ENCODE data around the gene NEK6. TPM values are rescaled to one million over a fixed set of nuclear protein-coding genes. Genes with fewer than 3 reads are reported as not detected.
A peak's percentile ranks its signal among the peaks of the same experiment; 100 is the strongest.

NEK6 gene
- polyA plus RNA-seq, 1 donor = 27.2 TPM

- DNase-seq = peak; percentile 45
Observed at GRCh38 chr9:124259158-124259808, 1.5 kb downstream of the NEK6 start.

DNA sequence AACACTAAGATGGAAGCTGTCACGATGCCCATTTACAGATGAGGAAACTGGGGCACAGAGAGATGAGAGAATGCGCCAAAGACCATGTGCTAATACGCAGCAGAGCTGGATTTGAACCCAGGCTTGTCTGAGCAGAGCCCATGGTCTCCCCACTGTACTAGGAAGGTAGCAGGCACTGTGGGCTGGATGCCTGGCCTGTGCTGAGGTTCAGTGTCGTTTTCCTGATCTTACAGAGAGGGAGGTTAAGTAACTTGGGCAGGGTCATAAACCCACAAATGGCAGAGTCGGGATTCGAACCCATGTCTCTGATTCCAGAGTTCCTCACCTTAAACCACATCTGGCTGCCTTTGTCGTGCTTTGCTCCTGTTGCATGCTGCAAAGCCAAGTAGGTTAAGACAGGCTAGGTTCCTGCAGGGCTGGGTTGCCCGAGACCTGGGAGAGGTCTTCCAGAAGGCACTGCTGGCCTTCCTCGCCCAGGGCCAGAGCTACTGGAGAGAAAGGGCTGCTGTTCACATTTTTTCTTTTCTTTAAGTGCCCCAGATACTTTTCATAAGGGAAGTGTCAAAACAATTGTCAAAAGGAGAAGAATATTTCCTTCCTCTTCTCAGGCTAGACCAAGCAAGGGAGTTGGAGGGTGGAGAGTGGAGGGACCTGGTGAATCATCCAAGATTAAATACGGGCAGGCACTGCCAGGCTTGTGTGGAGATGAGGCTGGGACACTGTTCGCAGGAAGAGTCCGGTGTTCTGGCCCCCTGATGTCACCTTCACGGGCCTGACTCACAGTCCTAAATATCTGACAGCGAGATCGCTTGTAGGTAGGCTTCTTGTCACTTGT, 3.2 kb downstream of the NEK6 start:
- DNase-seq = no peak

- no peak for DNase-seq
Observed at GRCh38 chr9:124261736-124262648, 4.2 kb downstream of the NEK6 start.

DNA sequence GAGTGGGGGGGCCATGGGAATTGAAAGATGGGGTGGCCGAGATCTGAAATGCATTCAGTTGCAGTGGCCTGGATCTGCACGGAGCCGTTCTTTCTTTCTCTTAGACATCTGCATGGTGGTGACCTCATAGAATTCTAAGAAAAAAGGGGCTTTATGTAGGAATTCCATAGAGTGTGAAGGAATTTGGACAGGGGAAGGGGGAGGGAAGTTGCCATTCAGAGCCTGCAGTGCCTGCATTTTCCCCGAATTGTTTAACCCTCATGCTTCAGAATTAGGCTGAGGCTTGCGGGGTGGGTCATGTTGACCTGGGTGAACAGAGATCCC, 4.9 kb downstream of the NEK6 start:
- DNase-seq = no peak

DNA sequence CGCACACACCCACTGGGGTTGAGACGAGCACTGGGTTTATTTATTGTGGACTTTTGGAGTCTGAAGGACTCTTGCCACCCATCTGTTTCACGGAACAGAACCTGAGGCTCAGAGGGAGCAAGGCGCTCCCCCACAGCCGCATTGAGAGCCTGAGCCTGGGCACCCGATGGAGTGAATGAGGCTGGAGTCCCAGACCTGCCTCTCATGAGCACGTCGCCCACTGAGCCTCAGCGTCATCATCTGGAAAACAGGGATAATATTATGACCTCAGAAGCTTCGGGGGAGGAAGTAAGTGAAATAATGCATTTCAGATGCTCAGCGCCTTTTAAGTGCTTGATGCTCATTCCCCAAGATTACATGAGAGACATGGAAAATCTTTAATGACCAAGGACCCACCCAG, 5.5 kb downstream of the NEK6 start:
- no peak for DNase-seq

GRCh38 chr9:124263800-124264426, 6.2 kb downstream of the NEK6 start:
- DNase-seq = no peak

DNA sequence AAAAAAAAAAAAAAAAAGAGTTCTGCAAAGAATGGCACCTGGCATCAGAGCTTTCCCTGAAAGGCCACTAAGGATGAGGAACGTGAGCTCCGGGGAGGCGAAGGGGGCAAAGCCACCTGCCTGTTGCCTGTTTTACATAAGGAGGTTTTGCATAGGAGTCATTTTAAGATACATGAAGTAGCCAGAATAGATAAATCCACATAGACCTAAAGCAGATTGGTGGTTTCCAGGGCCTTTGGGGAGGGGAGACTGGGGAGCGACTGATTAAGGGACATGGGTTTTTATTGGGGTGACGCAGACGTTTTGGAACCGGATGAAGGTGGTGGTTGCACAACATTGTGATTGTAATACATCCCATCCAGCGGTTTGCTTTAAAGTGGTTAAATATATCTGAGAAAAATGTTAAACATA, 7.1 kb downstream of the NEK6 start:
- no peak for DNase-seq

DNA sequence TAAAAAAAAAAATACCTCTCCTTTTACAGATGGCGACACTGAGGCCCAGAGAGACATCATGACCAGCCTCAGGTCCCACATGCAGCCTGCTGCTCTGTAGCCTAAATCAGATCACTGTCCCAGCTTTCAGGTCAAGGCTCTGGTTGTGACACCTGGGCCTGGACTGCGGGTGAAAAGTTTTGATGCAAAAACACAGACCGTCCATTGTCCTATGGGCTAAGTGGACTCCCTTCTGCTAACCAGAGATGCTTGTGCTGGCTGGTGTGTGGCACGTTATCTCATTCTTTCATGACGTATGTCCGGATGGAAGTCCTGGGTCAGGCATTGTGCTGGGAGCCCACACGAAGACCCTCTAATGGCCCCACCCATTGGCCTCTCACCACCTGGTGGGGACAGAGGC, 7.8 kb downstream of the NEK6 start:
- DNase-seq = no peak

GRCh38 chr9:124266139-124266825, 8.5 kb downstream of the NEK6 start:
- no peak for DNase-seq

- no peak for DNase-seq
Observed at GRCh38 chr9:124266826-124267201, 9.1 kb downstream of the NEK6 start.

DNA sequence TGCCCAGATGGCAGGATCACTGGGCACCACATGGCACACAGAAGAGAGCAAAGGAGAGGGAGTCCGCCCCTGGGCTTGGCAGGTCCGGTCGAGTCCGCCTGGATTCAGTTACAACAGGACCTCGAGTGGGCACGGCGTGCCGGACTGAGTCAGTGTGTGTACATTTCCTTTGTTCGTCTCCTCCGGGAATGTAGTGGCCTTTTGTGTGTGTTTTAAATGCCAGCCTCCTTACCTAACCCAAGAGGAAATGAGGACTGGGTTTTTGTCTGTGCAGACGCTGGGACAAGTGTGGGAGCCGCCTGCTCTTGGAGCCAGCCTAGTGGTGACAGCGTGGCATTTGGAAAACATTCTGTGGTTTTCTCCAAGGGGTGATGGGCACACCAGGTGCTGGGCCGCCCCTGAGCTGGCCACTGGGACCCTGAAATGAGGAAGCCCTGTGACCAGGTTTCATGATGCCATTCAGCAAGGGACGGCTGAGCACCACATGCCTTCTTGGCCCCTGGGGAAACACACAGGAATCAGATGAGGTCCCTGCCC, 9.6 kb downstream of the NEK6 start:
- DNase-seq = no peak

GRCh38 chr9:124268248-124268647, 10.5 kb downstream of the NEK6 start:
- DNase-seq = no peak

- DNase-seq = no peak
Observed at GRCh38 chr9:124268661-124269060, 10.9 kb downstream of the NEK6 start.

DNA sequence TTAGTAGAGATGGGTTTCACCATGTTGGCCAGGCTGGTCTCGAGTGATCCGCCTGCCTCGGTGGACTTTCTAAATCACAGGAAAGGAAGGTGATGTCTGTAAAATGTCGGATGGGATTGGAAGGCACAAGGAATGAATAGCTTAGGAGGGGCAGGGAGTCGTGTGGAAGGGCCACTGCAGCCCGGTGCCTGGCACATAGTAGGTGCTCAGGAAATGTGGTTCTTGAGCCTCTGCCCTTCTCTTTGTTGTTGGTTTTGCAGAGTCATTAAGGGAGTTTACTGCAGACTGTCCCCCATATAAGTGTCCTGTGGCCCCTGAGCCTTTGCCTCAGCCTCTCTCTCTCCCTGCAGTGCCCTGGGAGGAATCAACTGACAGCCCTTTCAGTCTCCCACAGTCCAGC, 11.8 kb downstream of the NEK6 start:
- no peak for DNase-seq

- DNase-seq = no peak
Observed at GRCh38 chr9:124270504-124271335, 13.0 kb downstream of the NEK6 start.

DNA sequence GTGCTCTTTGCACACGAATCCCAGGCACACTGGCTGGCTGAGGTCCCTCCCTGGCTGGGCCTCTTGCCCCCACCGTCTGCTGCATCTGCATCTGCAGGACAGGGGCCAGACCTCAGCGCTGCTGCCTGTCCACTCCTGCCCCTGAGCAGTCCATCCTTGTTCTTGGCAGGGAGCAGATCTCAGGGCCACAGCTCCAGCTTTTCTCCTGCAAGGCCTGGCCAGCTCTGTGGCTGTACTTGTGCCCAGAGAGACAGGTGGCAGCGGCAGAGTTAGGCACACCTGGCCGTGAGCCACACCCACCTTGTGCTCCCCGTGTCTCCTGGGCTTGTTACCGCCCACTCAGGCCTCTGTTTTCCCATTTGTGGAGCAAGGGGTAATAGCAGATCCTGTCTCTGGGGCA, 13.9 kb downstream of the NEK6 start:
- no peak for DNase-seq

GRCh38 chr9:124272118-124272517, 14.4 kb downstream of the NEK6 start:
- DNase-seq = no peak

DNA sequence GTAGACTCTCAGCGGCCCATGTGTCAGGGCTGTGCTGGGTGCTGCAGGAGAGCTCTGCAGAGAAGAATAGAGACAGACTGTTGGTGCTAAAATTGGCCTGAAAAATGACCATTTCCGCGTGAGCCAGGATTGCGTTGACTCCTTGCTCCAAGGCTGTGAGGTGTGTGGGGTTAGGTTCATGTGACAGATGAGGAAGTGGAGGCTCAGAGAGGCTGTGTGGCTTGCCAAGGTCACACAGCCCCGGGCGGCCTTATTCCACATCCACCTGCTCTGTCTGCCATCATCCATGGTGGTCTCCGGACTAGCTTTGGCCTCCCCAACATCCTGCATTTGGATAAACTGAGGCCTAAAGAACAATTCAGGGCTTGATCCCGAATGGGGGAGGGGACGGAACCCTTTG, 15.2 kb downstream of the NEK6 start:
- DNase-seq = no peak

DNA sequence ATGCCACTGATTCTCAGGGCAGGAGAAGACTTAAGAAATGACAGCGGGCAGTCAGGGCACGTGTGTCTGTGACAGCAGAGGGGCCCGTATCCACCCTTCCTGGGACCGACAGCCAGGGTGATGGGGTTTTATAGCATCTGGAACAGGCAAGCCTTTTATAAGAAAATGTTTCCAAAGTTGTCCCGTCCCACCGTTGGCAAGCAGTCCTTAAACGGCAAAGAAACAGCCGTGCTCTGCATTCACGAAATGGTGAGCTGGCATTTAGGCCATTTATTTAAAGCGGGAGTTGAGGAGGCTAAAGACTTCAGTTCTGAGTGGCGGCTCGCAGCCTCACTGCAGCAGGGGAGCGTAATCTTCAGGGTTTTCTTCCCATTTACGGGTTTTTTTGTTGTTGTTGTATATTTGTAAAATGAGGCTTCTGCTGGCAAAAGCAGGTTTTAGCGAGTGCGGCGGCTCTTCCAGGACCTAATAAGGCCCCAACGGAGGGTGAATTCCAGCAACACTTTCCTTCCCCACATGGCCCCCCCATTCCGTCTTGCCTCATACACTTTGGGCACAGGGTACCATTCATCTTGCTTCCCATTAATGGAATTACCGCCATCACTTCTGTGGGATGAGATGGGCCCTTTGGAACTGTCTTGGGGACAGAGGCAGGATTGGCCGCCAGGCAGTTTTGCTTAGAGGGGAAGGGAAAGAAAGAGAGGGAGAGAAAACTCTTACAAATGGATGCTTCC, 15.8 kb downstream of the NEK6 start:
- DNase-seq = no peak

DNA sequence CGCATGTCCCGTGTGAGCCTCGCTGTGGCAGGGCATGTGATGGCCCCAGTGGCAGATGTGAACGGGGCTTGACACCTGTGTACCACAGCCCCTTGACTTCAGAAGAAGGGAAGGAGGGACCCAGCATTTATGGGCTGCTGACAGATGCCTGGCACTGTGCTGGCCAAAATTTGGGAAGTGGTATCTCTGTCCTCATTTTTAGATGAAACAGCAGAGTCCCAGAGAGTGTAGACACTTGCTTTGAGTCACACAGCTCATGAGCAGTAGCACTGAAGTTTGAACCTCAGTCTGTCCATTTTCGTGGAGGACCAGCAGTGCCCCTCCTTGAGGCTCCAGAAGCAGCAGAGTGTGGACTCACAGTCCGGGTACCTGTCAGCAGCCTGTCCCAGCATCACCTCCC, 16.5 kb downstream of the NEK6 start:
- DNase-seq = no peak
